GOT3 (cell line): ENCODE measurements around the gene LGALS7B.
"Not testable (repeated sequence)": the region's sequence is repeated elsewhere in the genome, so short reads cannot be mapped to it uniquely, and the experiment has no call there.

Experiments
- DNase-seq: peaks from one replicate; lab custom pipeline; 2025; ENCODE audit warnings: mixed read lengths; lab: John Stamatoyannopoulos, UW

Gene LGALS7B

DNA sequence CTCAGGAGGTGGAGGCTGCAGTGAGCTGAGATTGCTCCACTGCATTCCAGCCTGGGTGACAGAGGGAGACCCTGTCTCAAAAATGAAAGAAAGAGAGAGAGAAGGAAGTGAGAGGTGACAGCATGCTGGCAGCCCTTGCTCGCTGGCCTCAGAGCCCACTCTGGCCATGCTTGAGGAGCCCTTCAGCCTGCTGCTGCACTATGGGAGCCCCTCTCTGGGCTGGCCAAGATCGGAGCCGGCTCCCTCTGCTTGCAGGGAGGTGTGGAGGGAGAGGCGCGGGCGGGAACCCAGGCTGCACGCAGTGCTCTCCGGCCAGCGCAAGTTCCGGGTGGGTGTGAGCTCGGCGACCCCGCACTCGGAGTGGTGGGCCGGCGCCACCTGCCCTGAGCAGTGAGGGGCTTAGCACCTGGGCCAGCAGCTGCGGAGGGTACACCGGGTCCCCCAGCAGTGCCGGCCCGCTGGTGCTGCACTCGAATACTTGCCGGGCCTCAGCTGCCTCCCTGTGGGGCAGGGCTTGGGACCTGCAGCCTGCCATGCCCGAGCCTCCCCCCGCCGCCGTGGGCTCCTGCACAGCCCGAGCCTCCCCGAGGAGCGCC is 32.3 kb downstream of the LGALS7B start:
- not testable (repeated sequence) for DNase-seq

DNA sequence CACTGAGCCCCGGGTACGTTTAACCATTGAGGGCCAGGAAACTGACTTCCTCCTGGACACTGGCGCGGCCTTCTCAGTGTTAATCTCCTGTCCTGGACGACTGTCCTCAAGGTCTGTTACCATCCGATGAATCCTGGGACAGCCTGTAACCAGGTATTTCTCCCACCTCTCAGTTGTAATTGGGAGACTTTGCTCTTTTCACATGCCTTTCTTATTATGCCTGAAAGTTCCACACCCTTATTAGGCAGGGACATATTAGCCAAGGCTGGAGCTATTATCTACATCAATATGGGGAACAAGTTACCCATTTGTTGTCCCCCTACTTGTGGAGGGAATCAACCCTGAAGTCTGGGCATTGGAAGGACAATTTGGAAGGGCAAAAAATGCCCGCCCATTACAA is 36.9 kb downstream of the LGALS7B start:
- DNase-seq, result not testable (repeated sequence)

DNA sequence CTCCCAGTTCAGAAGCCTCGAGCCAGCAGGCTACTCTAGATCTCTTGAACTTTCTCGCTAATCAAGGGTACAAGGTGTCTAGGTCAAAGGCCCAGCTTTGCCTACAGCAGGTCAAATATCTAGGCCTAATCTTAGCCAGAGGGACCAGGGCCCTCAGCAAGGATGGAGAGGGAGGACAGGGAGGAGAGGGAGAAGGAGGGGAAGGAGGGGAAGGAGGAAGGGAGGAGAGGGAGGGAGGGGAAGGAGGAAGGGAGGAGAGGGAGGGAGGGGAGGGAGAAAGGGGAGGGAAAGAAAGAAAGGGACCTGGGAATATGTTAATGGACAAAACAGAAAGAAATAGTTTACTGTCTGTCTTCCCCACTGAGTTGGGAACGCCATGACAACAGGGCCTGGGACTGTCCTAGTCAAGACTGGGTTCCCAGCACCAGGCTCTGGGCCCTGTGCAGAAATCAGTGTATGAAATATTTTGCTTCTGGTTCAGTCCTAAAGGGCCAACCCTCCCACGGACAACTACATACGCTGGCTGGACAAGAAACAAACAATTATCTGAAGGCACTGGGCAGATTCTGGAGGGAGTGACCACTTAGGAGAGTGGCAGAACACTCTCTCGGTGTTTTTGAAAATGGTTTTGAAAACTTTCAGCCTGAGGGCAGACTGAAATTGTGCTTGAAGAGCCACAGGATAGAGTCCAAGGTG is 38.0 kb downstream of the LGALS7B start:
- DNase-seq, result no peak

DNA sequence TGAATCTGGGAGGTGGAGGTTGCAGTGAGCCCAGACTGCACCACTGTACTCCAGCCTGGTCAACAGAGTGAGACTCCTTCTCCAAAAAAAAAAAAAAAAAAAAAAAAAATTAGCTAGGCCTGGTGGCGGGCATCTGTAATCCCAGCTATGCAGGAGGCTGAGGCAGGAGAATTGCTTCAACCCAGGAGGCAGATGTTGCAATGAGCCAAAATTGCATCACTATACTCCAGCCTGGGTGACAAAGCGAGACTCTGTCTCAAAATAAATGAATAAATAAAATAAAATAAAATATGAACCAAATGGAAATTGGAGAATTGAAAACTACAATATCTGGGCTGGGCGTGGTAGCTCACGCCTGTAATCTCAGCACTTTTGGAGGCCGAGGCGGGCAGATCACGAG is 40.2 kb downstream of the LGALS7B start:
- not testable (repeated sequence) for DNase-seq

DNA sequence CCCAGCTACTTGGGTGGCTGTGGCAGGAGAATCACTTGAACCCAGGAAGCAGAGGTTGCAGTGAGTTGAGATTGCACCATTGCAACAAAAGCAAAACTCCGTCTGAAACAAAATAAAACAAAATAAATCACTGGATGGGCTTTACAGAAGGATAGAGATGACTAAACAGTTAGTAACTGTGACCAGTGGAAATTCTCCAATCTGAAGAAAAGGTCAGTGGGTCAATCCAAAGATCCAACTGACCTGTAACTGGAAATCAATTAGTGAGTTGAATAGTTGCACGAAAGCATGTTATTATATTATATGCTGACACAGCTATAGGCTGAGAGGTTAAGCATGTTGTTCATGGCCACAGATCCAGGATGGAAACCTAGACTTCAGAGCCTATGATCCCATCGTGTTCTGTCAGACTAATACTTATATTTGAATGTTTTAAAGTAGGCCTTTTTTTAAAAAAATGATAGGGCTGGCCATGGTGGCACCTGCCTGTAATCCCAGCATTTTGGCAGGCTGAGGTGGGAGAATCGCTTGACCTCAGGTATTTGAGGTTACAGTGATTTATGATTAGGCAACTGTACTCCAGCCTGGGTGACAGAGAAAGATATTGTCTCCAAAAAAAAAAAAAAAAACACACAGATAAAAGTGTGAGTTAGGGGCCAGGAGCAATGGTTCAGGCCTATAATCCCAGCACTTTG is 41.2 kb downstream of the LGALS7B start:
- DNase-seq, result no peak

DNA sequence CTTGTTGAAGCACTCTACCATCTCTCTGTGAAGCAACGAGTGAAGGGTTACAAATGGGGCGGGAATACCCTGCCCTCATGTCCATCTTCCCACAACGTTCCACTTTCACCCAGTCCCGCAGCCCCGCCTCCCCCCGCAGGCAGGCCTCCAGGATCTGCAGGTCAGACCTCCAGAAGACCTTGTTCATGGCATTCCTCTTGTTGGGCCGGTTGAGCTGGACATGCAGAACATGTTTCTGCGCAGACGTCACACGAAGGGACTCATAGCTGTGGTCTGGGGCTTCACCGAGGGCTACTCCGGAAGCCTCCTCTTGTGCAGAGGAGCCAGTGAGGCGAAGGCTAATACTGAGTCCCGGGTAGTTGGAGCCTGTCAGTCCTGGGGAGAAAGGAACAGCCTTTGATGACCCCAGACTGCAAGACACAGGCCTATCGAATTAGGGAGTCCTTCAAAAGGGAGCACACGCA is 42.2 kb downstream of the LGALS7B start:
- peak; percentile 40 for DNase-seq

DNA sequence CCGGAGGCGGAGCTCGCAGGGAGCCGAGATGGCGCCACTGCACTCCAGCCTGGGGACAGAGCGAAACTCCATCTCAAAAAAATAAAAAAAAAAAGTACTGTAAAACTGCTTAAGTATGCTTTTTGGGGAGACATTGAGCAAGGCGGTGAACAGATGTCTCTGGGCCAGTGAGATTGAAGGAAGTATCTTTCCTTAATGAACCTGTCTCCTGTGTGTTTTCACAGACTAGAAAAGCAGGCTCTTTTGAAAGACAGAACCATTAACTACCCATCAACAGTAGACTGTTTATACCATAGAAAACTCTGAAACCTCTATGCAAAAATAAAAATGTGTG is 44.1 kb downstream of the LGALS7B start:
- no peak for DNase-seq

DNA sequence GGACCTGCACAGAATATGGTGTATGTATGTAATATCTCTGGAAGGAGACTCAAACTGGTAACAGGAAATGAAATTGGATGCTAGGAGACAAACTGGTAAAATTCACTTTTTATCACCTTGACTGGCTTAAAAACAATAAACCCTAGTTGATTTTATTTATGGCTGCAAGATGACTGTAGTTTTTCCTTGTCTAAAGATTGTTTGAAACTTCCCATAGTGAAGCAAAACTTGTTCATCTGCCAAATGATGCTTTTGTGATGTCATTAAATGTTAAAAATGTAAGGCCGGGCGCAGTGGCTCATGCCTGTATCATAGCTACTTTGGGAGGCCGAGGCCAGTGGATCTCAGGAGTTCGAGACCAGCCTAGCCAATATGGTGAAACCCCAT is 45.1 kb downstream of the LGALS7B start:
- no peak for DNase-seq

DNA sequence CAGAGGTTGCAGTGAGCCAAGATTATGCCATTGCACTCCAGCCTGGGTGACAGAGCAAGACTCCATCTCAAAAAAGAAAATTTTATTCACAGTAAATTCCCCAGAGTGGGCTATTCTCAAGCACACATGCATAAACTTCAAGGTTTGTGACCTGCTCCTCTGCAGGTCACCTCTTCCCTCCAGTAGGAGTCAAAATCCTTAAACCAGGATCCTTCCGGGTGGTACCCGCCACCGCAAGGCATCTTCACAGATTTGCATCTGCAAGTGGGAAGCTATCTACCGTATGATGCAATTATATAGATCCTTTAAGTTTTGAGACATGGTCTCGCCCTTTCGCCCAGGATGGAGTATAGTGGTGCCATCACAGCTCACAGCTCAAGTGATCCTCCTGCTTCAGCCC is 45.6 kb downstream of the LGALS7B start:
- no peak for DNase-seq

DNA sequence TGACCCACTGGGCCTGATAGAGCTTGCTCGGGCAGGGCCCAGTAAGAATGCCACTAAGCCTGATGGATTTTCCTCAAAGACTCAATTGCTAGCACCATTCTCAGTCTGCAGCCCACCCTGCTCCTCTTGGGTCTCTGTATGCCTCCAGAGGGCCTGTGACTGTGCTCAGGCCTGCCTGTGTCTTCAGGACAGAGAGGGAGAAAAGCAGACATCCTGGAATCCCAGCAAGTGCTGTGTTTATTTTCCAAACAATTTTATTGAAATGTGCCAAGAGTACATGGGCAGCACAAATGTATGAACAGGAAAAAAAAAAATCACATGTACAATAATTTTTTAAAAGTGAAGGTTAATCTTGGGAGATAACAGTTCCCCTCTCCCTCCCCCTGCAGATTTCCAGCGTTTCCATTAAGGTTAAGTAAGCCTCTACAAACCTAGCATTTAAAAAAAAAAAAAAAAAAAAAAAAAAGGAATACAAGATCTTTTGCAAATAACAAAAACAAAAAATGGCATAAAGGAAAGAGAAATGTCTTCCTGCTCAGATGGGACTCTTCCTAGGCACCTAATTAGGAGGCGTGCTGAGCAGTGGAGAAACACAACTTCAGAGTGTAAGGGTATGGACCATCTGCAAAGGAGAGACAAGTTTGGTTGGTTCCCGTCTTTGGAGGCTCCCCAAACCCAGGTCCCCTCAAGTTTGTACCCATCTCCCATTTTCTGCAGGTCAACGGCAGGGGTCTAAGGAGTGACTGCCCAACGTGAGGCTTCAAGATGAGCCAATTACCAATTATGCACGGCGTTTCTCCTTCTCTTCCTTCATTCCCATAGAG is 47.4 kb downstream of the LGALS7B start:
- no peak for DNase-seq

DNA sequence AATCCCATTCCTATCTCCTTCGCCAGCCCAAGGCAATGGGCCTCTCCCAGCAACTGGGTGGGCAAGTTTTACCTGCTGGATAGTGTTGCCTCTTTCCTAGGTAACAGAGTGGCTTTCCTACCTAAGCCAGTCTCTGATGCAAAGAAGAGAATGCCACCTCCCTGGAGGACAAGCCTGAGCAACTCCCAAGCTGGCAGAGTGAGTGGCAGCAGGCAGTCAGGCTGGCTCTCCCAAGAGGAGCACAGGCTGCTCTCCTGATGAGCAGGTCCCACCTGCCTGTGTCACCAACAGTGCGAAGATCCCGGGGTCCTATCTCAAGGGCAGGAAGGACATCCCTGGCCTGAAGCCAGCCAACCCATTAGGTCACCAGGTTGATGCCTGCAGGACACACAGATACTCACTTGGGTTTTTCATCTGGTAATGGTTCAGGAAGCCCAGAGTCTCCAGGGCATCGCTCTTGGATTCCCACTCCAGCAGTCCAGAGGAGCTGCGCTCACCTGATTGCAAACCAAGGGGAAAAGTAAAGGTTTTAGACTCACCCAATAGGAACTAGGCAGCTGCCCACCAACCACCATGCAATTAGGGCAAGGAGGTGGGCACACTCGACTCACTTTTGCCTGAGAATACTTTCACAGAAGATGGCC is 48.1 kb downstream of the LGALS7B start:
- no peak for DNase-seq

DNA sequence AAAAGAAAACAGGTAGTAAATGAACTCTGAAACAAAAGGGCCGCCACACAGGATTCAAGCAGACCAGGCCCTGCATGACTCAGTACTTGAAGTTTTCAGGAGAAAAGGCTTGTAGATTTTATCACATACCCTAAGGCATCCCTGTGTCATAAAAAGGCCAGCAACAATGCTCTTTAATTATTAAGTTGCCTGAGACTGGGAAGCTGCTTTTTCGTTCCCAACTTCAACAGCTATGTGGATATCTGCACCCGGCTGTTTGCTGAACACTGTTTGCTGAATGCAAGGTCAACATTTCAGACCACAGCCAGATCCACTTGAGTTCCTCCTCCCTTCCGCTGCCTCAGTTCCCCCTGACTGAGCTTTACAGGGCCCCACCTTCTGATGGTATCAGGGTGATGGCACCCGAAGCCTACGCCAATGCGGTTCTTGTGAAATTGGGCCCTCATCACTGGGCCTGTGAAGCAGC is 48.7 kb downstream of the LGALS7B start:
- DNase-seq, result no peak

DNA sequence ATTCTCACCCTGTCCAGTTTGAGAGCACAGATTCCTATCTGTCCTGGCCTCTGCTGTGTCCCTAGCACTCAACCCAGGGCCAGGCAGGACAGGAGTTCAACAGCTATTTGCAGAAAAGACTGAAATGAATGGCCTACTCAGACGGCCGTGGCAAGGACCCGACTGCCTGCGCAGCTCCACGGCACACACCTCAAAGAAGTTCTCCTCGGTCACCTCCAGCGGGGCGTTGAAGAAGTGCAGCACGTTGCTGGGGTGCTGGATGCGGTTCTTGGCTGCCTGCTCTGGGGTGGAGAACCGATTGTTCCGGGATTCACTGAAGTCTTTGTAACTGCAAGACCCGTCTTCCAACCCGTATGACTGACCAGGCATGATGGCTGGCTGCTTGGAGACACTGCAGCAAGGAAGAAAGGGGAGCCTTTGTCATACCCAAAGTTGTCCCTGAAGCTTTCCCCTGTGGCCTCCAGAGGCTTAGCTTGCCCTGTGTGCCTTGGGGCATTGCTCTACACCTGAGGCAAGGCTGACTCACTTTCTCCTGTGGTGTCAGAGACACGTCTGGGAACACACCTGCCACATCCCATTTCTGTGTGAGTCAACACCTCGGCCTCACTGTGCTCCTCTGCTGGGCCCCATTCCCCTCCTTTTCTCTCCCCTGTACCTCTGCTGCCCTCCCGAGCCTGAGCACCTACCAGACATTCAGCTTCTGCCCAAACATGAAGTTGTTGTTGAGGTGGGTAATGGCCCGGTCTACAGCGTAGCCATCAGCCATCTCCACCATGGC is 49.4 kb downstream of the LGALS7B start:
- no peak for DNase-seq

DNA sequence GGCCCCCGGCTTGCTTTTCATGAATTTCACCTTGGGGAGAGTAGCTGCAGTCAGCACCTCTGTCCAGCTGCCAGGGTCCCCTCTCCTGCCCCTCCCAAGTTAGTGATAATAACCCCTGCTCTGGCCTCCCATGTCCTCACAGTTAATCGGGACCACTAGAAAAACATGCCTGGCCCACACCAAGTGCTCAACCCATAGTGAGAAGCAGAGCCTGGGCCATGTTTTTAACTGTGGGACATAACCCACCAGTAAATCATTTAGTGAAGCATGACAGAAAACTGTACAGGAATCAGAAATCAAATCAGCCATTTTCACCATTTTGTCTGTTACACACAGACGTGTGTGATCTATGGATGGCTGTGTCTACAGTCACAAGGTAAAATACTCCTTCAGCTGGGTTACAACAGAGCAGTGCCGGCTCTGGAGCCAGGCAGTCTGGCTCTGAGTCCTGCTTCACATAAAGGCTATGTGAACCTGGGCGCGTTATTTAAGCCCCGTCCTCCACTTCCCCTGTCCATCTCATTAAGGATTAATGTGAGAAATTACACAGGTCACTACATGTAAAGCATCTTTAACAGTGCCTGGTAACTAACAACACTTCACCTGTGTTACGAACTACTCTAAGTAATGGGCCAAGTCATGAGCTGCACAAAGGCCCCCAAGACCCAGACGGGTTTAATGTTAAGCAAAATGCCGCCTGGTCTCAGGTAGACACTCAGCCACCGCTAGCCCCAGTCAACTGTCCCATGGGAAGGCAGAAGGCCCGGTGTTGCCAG is 50.2 kb downstream of the LGALS7B start:
- no peak for DNase-seq

DNA sequence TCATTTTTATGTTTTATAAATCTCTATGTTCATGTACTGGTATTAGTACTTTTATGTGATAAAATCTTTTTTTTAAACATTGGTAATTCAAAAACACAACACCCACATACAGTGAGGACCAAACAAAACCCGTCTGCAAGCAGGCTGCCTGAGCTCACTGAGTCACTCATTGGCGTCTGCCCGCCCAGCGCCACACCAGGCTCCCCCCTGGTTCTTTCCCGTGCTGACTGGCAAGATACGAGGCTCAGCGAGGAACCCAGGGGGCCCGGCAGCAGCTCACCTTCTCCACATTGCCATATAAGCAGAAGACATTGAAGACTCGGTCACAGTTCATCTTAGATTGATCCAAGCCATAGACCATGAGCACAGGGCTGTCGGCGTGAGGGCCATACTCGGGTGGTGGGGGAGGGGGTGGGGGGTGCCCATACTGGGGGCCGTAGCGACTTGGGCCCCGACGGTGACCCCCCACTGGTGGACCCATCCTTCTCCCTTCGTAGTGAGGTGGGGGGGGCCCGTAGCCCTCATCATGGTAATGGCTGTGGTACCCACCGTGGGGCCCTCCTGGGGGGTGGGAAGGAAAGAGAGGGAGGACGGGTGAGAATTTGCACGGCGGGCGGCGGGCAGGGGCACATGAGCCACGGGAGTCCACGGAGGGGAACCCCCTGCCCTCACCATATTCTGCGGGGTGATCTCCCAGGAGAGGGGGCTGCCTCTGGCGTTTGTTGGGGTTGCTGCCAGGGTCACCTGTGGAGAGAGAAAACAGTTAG is 51.0 kb downstream of the LGALS7B start:
- DNase-seq, result no peak

DNA sequence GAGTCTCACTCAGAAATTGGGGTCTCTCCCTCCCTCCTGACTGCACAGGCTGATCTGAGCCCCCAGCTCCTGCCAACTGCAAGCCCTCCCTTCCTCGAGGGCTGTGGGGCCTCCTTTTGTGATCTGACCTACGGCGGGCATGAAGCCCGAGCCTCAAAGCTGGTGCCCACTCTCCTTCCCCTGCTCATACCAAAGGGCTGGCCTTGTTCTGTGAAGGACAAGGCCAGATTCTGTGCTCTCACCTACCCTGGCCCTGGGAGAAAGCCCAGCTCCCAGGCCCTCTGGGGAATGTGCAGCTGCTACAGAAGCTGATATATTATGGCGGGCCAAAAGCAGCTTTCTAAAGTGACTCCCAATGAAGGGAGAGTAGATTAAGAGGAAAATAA is 51.6 kb downstream of the LGALS7B start:
- no peak for DNase-seq
